GM12878 (cell line): Measurements from ENCODE around the gene CREB5. TPM values are rescaled to one million over a fixed set of nuclear protein-coding genes. Genes with fewer than 3 reads are reported as not detected.

Source experiments
- ATAC-seq: fragments of 200-7000 bp; cut with Tn5 transposase; 3 replicates; pipeline ENCODE4 v1.9.1; 2020; ENCODE audit warnings: mild to moderate bottlenecking, moderate library complexity
- BruUV-seq: library from RNA; stranded (reverse); fragments of 400-500 nt; replicated peaks from 2 replicates; lab custom pipeline; 2021; lab: Mats Ljungman, UMichigan
- CTCF ChIA-PET: fragments of 300-600 bp; sonication (Branson Sonifier 250); formaldehyde crosslinking; extraction: SDS; loops from one replicate; lab custom pipeline; 2021; ENCODE audit warnings: inconsistent platforms; lab: Yijun Ruan, JAX
- POLR2A ChIA-PET: fragments of 350-600 bp; formaldehyde crosslinking; extraction: SDS; loops from one replicate; lab custom pipeline; 2021; ENCODE audit warnings: inconsistent platforms; lab: Charles Lee
- RAD21 ChIA-PET: fragments of 300-600 bp; sonication (Branson Sonifier 250); formaldehyde crosslinking; loops from one replicate; lab custom pipeline; 2023; ENCODE audit warnings: antibody characterized with exemption; ENCODE audit not compliant: unreplicated experiment; lab: Charles Lee
- SMC1A ChIA-PET: fragments of 300-600 bp; sonication (Branson Sonifier 250); formaldehyde crosslinking; loops from one replicate; lab custom pipeline; 2023; ENCODE audit not compliant: unreplicated experiment, uncharacterized antibody; lab: Charles Lee
- DNase-seq: peaks from one replicate; pipeline ENCODE4 v3.0.0-alpha.2; 2011; ENCODE audit warnings: low read depth, low spot score
- FAIRE-seq: peaks from 3 replicates; lab custom pipeline; 2011; peaks lifted over from hg19 to GRCh38; lab: Jason Lieb, UNC
- H2AFZ ChIP-seq: 2 replicates; pipeline ENCODE4 v1.6.0; 2011; ENCODE audit warnings: low read depth, low read length, control low read depth; ENCODE audit not compliant: control insufficient read depth
- H3K27ac ChIP-seq: 2 replicates; pipeline ENCODE4 v1.5.1; 2011; ENCODE audit warnings: control low read depth; ENCODE audit not compliant: control insufficient read depth, insufficient read depth
- H3K27me3 ChIP-seq, 2 experiments: replicated peaks in 1 of 2; 2 replicates each; pipeline versions ENCODE4 v1.6.0 to v1.6.1; 2011; ENCODE audit warnings: low read length in 1 of 2; ENCODE audit not compliant: control insufficient read depth in 2 of 2, insufficient read depth in 2 of 2
- H3K36me3 ChIP-seq, 2 experiments: 2 replicates each; pipeline ENCODE4 v1.5.1; 2011; ENCODE audit warnings: low read length in 1 of 2; ENCODE audit not compliant: control insufficient read depth in 2 of 2, insufficient read depth in 2 of 2
- H3K4me1 ChIP-seq: 2 replicates; pipeline ENCODE4 v1.6.1; 2011; ENCODE audit warnings: mild to moderate bottlenecking, low read length, moderate library complexity, mixed read lengths; ENCODE audit not compliant: control insufficient read depth, insufficient read depth
- H3K4me2 ChIP-seq: 2 replicates; pipeline ENCODE4 v1.6.0; 2011; ENCODE audit warnings: control low read depth; ENCODE audit not compliant: control insufficient read depth, insufficient read depth
- H3K4me3 ChIP-seq: fragments of 200-600 bp; sonication (generic); 2 replicates; pipeline ENCODE4 v1.5.1; 2016
- H3K79me2 ChIP-seq: 2 replicates; pipeline ENCODE4 v1.6.0; 2011; ENCODE audit warnings: low read length; ENCODE audit not compliant: control insufficient read depth, insufficient read depth
- H3K9ac ChIP-seq: 2 replicates; pipeline ENCODE4 v1.8.0; 2011; ENCODE audit warnings: low read length, control low read depth, mixed read lengths; ENCODE audit not compliant: control insufficient read depth, insufficient read depth
- H3K9me3 ChIP-seq: replicated peaks from 3 replicates; pipeline ENCODE4 v1.5.1; 2011; ENCODE audit warnings: mild to moderate bottlenecking, low read length; ENCODE audit not compliant: control insufficient read depth, insufficient read depth
- H4K20me1 ChIP-seq: 2 replicates; pipeline ENCODE4 v1.6.0; 2011; ENCODE audit not compliant: control insufficient read depth, insufficient read depth
- BCL11A ChIP-seq: IDR thresholded peaks from 2 replicates; pipeline ENCODE4 v1.6.1; 2011; ENCODE audit warnings: low read depth, low read length
- BRCA1 ChIP-seq: IDR thresholded peaks from 2 replicates; pipeline ENCODE4 v1.6.1; 2011; ENCODE audit warnings: low read depth, low read length, improper control_type of control experiment
- CUX1 ChIP-seq: IDR thresholded peaks from 2 replicates; pipeline ENCODE4 v1.6.1; 2012; ENCODE audit warnings: improper control_type of control experiment, low read depth, low read length; ENCODE audit not compliant: insufficient replicate concordance
- E2F4 ChIP-seq: IDR thresholded peaks from 2 replicates; pipeline ENCODE4 v1.6.1; 2012; ENCODE audit warnings: low read depth, low read length, improper control_type of control experiment
- E2F8 ChIP-seq: fragments of 450-650 bp; IDR thresholded peaks from 2 replicates; pipeline ENCODE4 v1.6.1; 2018; ENCODE audit warnings: mild to moderate bottlenecking, low read depth, moderate library complexity; ENCODE audit not compliant: partially characterized antibody
- EZH2 ChIP-seq: IDR thresholded peaks from 2 replicates; pipeline ENCODE4 v1.6.1; 2012; ENCODE audit warnings: low read depth, mild to moderate bottlenecking, control low read depth, inconsistent platforms, low read length, borderline replicate concordance; ENCODE audit not compliant: control insufficient read depth
- HCFC1 ChIP-seq: fragments of 150-350 bp; IDR thresholded peaks from 2 replicates; pipeline ENCODE4 v1.6.1; 2014; ENCODE audit warnings: low read length
- NRF1 ChIP-seq: conservative IDR thresholded peaks from 2 replicates; pipeline ENCODE4 v1.6.1; 2011; ENCODE audit warnings: mild to moderate bottlenecking, low read depth, low read length, improper control_type of control experiment
- RELA ChIP-seq: fragments of 450-650 bp; IDR thresholded peaks from 2 replicates; pipeline ENCODE4 v1.8.0; 2014; ENCODE audit warnings: borderline replicate concordance; ENCODE audit not compliant: partially characterized antibody
- SIN3A ChIP-seq: IDR thresholded peaks from 2 replicates; pipeline ENCODE4 v1.6.1; 2012; ENCODE audit warnings: low read depth, low read length, improper control_type of control experiment
- SP1 ChIP-seq: IDR thresholded peaks from one replicate; pipeline ENCODE4 v1.6.1; 2011; ENCODE audit warnings: low read depth, low read length
- STAT3 ChIP-seq: IDR thresholded peaks from 2 replicates; pipeline ENCODE4 v1.6.1; 2011; ENCODE audit warnings: low read depth, low read length, improper control_type of control experiment
- TARDBP ChIP-seq: IDR thresholded peaks from 2 replicates; pipeline ENCODE4 v1.6.1; 2016; ENCODE audit warnings: borderline replicate concordance
- YBX1 ChIP-seq: fragments of 450-650 bp; IDR thresholded peaks from 2 replicates; pipeline ENCODE4 v1.6.1; 2016; ENCODE audit warnings: antibody characterized with exemption
- WGBS: methylation state at CpG from one replicate; pipeline ENCODE4 v1.1.6; 2016; ENCODE audit warnings: low lambda C conversion rate; ENCODE audit not compliant: insufficient replicate concordance, insufficient coverage; ENCODE audit errors: missing lambda C conversion rate; 5-methylcytosine and 5-hydroxymethylcytosine counted together
- in situ Hi-C: fragments of 300-500 bp; cut with MboI; formaldehyde crosslinking; loops from 9 replicates; pipeline ENCODE4 v1.14.3; 2018; ENCODE audit warnings: mixed read lengths
- intact Hi-C: fragments of 100-400 bp; cut with micrococcal nuclease; formaldehyde crosslinking; loops from one replicate; pipeline ENCODE4 v1.14.2; 2022; ENCODE audit not compliant: unreplicated experiment
- polyA plus RNA-seq, 11 experiments: library from polyadenylated mRNA; depleted of rRNA in 4 of 11; unstranded in 6 of 11; stranded (reverse) in 5 of 11; fragments of >200 nt; fragmentation: Nextera tagmentation in 4 of 11; fragmentation: Illumina TruSeq in 1 of 11; extraction: Ambion mirVana in 4 of 11; extraction: Trizol in 1 of 11; gene quantifications; 1 replicate in 1 of 11; 2 replicates in 10 of 11; pipeline versions ENCODE4 v1.2.1 to v1.2.3, GENCODE V29; 2011 to 2016; ENCODE audit warnings: inconsistent platforms in 2 of 11, missing spikeins in 2 of 11, low read depth in 1 of 11
- total RNA-seq, 4 experiments: library from RNA; depleted of rRNA in 3 of 4; stranded (reverse); fragments of >200 nt in 3 of 4; fragmentation: Illumina TruSeq in 1 of 4; extraction: Trizol in 1 of 4; gene quantifications; 2 replicates each; pipeline versions ENCODE4 v1.2.1 to v1.2.3, GENCODE V29; 2013 to 2021

CREB5 gene
- total and polyA plus RNA-seq, 10 of the 15 experiments (the other 5 are each of a cell fraction or from before 2014, with no cell fraction given): 12.9 to 74.1 (median 53.0) TPM

GRCh38 chr7:28617308-28617880 is 205.1 kb downstream of the CREB5 start:
- Histone ChIP-seq H2AFZ (no peak overlapping the region), H3K9ac (no peak overlapping the region), H3K9me3 (no peaks in the 10 kb centered on the region), H3K4me2 (no peak overlapping the region), H3K4me1 (no peaks in the 10 kb centered on the region; the same call in 1 of the 2 replicates), H3K36me3 (peaks cover 0 to 1% of the 10 kb centered on the region in 2 experiments; a peak in 1 of 4 replicates), H4K20me1 (no peaks in the 10 kb centered on the region), H3K79me2 (no peaks in the 10 kb centered on the region), H3K4me3 (no peak overlapping the region), H3K27ac (no peak overlapping the region), H3K27me3 (no peaks in the 10 kb centered on the region)
- peak; percentile 19; the same call in 2 of the 3 replicates for ATAC-seq
- 82% methylated on average over 2 of the region's 2 CpGs for WGBS
- in situ Hi-C loops (no loop called here), intact Hi-C loops (no loop called here)
- ChIA-PET SMC1A (interaction anchor here (0.8 to 7.8 kb wide), 16 partner anchors 8 to 207 kb away, joined by 3 to 151 read pairs (median 4); partner anchors contain the start of gene CREB5), POLR2A (interaction anchor here (1.1 to 3.3 kb wide), 5 partner anchors 12 to 139 kb away, joined by 3 to 21 read pairs (median 3); no protein-coding TSS in a partner anchor), RAD21 (interaction anchor here (0.9 to 9.6 kb wide), 5 partner anchors 43 to 204 kb away, joined by 3 to 130 read pairs (median 6); partner anchors contain the start of gene CREB5), CTCF (interaction anchor here (0.7 to 3.2 kb wide), 10 partner anchors 36 to 205 kb away, joined by 3 to 16 read pairs (median 3); partner anchors contain the start of gene CREB5)
- no peak for DNase-seq
- BruUV-seq: no TSS peak
- no peak for FAIRE-seq
- TF ChIP-seq SP1: no peak
- TF ChIP-seq EZH2: no peak
- no peak for TF ChIP-seq TARDBP
- TF ChIP-seq E2F8: no peak
- TF ChIP-seq BRCA1: no peak
- no peak for TF ChIP-seq NRF1
- no peak for TF ChIP-seq CUX1
- no peak for TF ChIP-seq HCFC1
- TF ChIP-seq E2F4: no peak
- TF ChIP-seq BCL11A: no peak
- no peak for TF ChIP-seq RELA
- TF ChIP-seq STAT3: no peak
- no peak for TF ChIP-seq SIN3A
- no peak for TF ChIP-seq YBX1
